GM13977 (cell line): ENCODE measurements around the gene CAMTA2.
"Not testable (repeated sequence)": the region's sequence is repeated elsewhere in the genome, so short reads cannot be mapped to it uniquely, and the experiment has no call there.

ENCODE experiments used
- DNase-seq: peaks from one replicate; pipeline ENCODE4 v3.0.0; 2012; ENCODE audit warnings: low spot score
- in situ Hi-C: fragments of 300-500 bp; cut with MboI; formaldehyde crosslinking; loops from one replicate; pipeline ENCODE4 v1.12.0; 2022; ENCODE audit warnings: low sequenced_read_pairs, low pct_unique_long_range_greater_than_20kb, mixed read lengths, inconsistent platforms; ENCODE audit not compliant: unreplicated experiment
- TF ChIP-seq, protein P1 (sequence below): IDR thresholded peaks from 2 replicates; pipeline ENCODE4 v1.5.1; 2012; ENCODE audit warnings: mild to moderate bottlenecking, control low read depth; ENCODE audit not compliant: insufficient read depth; ENCODE audit errors: extremely low read depth, missing control alignments

The CAMTA2 gene

DNA sequence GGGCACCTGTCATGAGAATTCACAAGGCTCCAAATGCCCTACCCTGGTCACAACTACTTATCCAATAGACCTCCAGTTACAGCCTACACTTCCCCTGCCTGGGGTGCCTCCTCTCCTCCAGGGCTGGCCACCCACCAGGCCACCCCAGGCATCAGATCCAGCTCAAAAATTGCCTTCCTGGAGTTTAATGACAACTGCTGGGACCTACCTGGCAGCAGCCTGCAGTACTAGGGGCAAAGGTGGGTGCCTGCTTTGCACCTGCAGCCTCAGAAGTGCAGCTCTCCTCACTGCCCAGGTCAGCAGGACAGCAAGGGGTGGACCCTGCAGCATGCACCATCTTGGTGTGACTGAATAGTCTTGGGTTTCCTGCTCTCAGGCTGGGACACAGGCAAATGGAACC is 51.8 kb downstream of the CAMTA2 start:
- in situ Hi-C loops = no loop called here
- peak; percentile 8 for DNase-seq
- TF ChIP-seq, protein P1, sequence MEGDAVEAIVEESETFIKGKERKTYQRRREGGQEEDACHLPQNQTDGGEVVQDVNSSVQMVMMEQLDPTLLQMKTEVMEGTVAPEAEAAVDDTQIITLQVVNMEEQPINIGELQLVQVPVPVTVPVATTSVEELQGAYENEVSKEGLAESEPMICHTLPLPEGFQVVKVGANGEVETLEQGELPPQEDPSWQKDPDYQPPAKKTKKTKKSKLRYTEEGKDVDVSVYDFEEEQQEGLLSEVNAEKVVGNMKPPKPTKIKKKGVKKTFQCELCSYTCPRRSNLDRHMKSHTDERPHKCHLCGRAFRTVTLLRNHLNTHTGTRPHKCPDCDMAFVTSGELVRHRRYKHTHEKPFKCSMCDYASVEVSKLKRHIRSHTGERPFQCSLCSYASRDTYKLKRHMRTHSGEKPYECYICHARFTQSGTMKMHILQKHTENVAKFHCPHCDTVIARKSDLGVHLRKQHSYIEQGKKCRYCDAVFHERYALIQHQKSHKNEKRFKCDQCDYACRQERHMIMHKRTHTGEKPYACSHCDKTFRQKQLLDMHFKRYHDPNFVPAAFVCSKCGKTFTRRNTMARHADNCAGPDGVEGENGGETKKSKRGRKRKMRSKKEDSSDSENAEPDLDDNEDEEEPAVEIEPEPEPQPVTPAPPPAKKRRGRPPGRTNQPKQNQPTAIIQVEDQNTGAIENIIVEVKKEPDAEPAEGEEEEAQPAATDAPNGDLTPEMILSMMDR = no peak

DNA sequence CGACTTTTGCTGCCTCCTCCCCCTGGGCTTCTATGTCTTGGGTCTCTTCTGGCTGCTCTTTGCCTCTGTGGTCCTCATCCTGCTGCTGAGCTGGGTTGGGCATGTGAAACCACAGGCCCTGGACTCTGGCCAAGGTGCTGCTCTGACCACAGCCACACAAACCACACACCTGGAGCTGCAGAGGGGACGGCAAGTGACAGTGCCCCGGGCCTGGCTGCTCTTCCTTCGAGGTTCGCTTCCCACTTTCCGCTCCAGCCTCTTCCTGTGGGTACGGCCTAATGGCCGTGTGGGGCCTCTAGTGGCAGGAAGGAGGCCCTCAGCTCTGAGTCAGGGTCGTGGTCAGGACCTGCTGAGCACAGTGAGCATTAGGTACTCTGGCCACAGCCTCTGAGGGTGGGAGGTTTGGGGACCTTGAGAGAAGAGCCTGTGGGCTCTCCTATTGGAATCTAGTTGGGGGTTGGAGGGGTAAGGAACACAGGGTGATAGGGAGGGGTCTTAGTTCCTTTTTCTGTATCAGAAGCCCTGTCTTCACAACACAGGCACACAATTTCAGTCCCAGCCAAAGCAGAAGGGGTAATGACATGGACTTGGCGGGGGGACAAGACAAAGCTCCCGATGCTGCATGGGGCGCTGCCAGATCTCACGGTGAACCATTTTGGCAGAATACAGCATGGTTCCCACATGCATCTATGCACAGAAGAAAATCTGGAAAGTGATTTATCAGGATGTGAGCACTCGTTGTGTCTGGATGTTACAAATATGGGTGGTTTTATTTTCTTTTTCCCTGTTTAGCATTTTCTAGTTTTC is 53.1 kb downstream of the CAMTA2 start:
- in situ Hi-C loops = no loop called here
- DNase-seq = peak; percentile 68
- TF ChIP-seq, protein P1 = peak; percentile 35

DNA sequence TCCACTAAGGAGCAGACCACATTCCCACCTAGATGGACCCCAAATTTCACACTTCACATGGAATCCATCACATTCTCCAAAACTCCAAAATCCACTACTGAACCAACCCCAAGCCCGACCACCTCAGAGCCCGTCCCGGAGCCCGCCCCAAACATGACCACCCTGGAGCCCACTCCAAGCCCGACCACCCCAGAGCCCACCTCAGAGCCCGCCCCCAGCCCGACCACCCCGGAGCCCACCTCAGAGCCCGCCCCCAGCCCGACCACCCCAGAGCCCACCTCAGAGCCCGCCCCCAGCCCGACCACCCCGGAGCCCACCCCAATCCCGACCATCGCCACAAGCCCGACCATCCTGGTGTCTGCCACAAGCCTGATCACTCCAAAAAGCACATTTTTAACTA is 53.8 kb downstream of the CAMTA2 start:
- DNase-seq = no peak
- in situ Hi-C loops = no loop called here
- TF ChIP-seq, protein P1 = no peak

DNA sequence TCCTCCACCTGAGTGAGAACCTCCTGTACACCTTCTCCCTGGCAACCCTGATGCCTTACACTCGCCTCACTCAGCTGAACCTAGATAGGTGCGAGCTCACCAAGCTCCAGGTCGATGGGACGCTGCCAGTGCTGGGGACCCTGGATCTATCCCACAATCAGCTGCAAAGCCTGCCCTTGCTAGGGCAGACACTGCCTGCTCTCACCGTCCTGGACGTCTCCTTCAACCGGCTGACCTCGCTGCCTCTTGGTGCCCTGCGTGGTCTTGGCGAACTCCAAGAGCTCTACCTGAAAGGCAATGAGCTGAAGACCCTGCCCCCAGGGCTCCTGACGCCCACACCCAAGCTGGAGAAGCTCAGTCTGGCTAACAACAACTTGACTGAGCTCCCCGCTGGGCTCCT is 54.7 kb downstream of the CAMTA2 start:
- DNase-seq = no peak
- in situ Hi-C loops = no loop called here
- TF ChIP-seq, protein P1 = no peak

DNA sequence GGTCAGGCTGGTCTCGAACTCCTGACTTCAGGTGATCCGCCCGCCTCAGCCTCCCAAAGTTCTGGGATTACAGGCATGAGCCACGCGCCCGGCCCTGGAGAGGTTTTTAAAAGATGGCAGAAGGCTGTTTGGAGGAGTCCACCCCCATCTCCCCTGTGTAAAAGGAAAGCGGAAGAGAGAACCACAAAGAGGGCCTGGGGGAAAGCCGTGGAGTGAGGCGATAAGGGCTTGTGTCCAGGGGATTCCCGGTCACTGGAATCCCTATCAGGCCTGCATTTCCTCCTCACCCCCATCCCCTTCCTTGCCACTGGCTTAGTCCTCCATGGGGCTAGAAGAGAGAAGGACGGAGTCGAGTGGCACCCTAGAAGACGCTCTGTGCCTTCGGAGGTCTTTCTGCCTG is 55.5 kb downstream of the CAMTA2 start, which contains the start of gene GP1BA:
GP1BA (plus strand) TSS at position 315 of the 400 bp plus-strand sequence. CDS start 328 bp downstream, outside the sequence.
- TF ChIP-seq, protein P1 = no peak
- peak; percentile 51 for DNase-seq
- in situ Hi-C loops = no loop called here

DNA sequence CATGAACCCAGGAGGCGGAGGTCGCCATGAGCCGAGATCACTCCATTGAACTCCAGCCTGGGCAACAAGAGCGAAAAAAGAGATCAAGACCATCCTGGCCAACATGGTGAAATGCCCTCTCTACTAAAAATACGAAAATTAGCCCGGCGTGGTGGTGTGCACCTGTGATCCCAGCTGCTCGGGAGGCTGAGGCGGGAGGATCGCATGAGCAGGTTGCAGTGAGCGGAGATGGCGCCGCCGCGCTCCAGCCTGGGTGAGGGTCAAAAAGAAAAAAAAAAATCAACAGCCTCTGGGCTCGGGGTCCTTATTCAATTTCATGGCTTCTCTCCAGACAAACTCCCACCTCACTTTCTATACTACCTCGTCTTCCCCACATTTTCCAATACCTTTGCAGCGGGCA is 58.6 kb downstream of the CAMTA2 start:
- in situ Hi-C loops = no loop called here
- TF ChIP-seq, protein P1 = no peak
- no peak for DNase-seq

DNA sequence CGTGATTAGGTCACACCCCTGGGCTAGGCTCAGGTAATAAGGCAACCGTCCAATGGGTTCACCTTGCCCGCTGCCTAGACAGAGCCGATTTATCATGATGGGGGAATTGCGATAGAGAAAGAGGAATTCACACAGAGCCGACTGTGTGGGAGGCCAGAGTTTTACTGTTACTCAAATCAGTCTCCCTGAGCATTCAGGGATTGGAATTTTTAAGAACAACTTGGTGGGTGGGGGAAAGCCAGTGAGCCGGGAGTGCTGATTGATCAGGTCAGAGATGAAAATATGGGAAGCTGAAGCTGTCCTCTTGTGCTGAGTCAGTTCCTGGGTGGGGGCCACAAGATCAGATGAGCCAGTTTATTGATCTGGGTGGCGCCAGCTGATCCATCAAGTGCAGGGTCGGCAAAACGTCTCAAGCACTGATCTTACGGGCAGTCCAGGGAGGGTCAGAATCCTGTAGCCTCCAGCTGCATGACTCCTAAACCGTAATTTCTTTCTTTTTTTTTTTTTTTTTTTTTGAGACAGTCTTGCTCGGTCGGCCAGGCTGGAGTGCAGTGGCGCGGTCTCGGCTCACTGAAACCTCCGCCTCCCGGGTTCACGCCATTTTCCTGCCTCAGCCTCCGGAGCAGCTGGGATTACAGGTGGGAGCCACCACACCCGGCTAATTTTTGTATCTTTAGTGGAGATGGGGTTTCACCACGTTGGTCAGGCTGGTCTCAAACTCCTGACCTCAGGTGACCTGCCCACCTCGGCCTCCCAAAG is 60.7 kb downstream of the CAMTA2 start:
- DNase-seq, in situ Hi-C loops: not testable (repeated sequence)
